SK-N-SH (cell line): ENCODE results near the gene ZNF764. TPM values are rescaled to one million over a fixed set of nuclear protein-coding genes. Genes with fewer than 3 reads are reported as not detected.

ENCODE experiments used
- CTCF ChIA-PET: fragments of 300-600, 350-600 bp; formaldehyde crosslinking; extraction: SDS; loops from one replicate; lab custom pipeline; 2021; lab: Yijun Ruan, JAX
- POLR2A ChIA-PET: fragments of 350-600 bp; sonication (Branson Sonifier 250); formaldehyde crosslinking; extraction: SDS; loops from one replicate; lab custom pipeline; 2020; ENCODE audit warnings: antibody characterized with exemption, inconsistent platforms; lab: Yijun Ruan, JAX
- DNase-seq: peaks from one replicate; pipeline ENCODE4 v3.0.0; 2012
- H2AFZ ChIP-seq: fragments of 200-600 bp; sonication (generic); 2 replicates; pipeline ENCODE4 v1.8.1; 2016; ENCODE audit warnings: antibody characterized with exemption, mild to moderate bottlenecking, low read depth
- H3F3A ChIP-seq: fragments of 200-600 bp; sonication (generic); replicated peaks from 2 replicates; pipeline ENCODE3; 2016; ENCODE audit warnings: antibody characterized with exemption, mild to moderate bottlenecking; ENCODE audit not compliant: insufficient read depth
- H3K27ac ChIP-seq, 2 experiments: fragments of 200-500 bp in 1 of 2; fragments of 200-600 bp in 1 of 2; sonication (Bioruptor generic) in 1 of 2; sonication (generic), shearing (Covaris generic) in 1 of 2; 2 replicates each; pipeline versions ENCODE4 v1.5.1 to v1.6.1; 2014 to 2016; ENCODE audit warnings: low read depth in 2 of 2, inconsistent platforms in 1 of 2, low read length in 1 of 2, mild to moderate bottlenecking in 1 of 2, mixed read lengths in 1 of 2
- H3K27me3 ChIP-seq: fragments of 200-600 bp; sonication (generic), shearing (Covaris generic); 2 replicates; pipeline ENCODE4 v1.6.1; 2016; ENCODE audit warnings: mixed run types; ENCODE audit not compliant: insufficient read depth
- H3K36me3 ChIP-seq, 2 experiments: fragments of 200-500 bp in 1 of 2; fragments of 200-600 bp in 1 of 2; sonication (Bioruptor generic) in 1 of 2; sonication (generic) in 1 of 2; replicated peaks in 1 of 2; 2 replicates each; pipeline versions ENCODE3 to v1.5.1; 2014 to 2016; ENCODE audit warnings: low read length in 1 of 2, mild to moderate bottlenecking in 1 of 2; ENCODE audit not compliant: insufficient read depth in 2 of 2, control insufficient read depth in 1 of 2
- H3K4me1 ChIP-seq, 2 experiments: fragments of 200-500 bp in 1 of 2; fragments of 200-600 bp in 1 of 2; sonication (Bioruptor generic) in 1 of 2; sonication (generic), shearing (Covaris generic) in 1 of 2; 2 replicates each; pipeline versions ENCODE4 v1.5.1 to v1.6.1; 2014 to 2016; ENCODE audit warnings: low read depth in 1 of 2, low read length in 1 of 2, mixed run types in 1 of 2; ENCODE audit not compliant: insufficient read depth in 2 of 2, control insufficient read depth in 1 of 2
- H3K4me2 ChIP-seq: fragments of 200-600 bp; sonication (generic), shearing (Covaris generic); 2 replicates; pipeline ENCODE4 v1.6.1; 2017; ENCODE audit warnings: mixed run types
- H3K4me3 ChIP-seq, 2 experiments: fragments of 200-500 bp in 1 of 2; fragments of 200-600 bp in 1 of 2; sonication (Bioruptor generic) in 1 of 2; sonication (generic), shearing (Covaris generic) in 1 of 2; 2 replicates each; pipeline versions ENCODE4 v1.5.1 to v1.8.1; 2014 to 2016; ENCODE audit warnings: low read depth in 2 of 2, inconsistent platforms in 1 of 2, low read length in 1 of 2, mild to moderate bottlenecking in 1 of 2, mixed read lengths in 1 of 2, moderate library complexity in 1 of 2
- H3K79me2 ChIP-seq: fragments of 200-600 bp; sonication (generic); 2 replicates; pipeline ENCODE4 v1.8.1; 2017; ENCODE audit warnings: mild to moderate bottlenecking; ENCODE audit not compliant: insufficient read depth
- H3K9ac ChIP-seq: fragments of 200-600 bp; sonication (generic); 2 replicates; pipeline ENCODE4 v1.6.1; 2017; ENCODE audit warnings: mixed run types
- H3K9me2 ChIP-seq: fragments of 200-600 bp; sonication (generic); 2 replicates; pipeline ENCODE4 v1.6.1; 2017; ENCODE audit warnings: mixed run types
- H3K9me3 ChIP-seq: fragments of 200-600 bp; sonication (generic); 2 replicates; pipeline ENCODE4 v1.6.1; 2017; ENCODE audit warnings: mixed run types, mild to moderate bottlenecking, moderate library complexity
- H4K20me1 ChIP-seq: fragments of 200-600 bp; sonication (generic); 2 replicates; pipeline ENCODE4 v1.6.1; 2017; ENCODE audit warnings: mild to moderate bottlenecking, mixed run types; ENCODE audit not compliant: insufficient read depth
- ELF1 ChIP-seq: IDR thresholded peaks from 2 replicates; pipeline ENCODE4 v1.4.0; 2012
- FOSL2 ChIP-seq: IDR thresholded peaks from 2 replicates; pipeline ENCODE4 v1.4.0; 2012; ENCODE audit warnings: low read depth, mild to moderate bottlenecking, moderate library complexity, borderline replicate concordance
- GABPA ChIP-seq: IDR thresholded peaks from 2 replicates; pipeline ENCODE4 v1.4.0; 2012; ENCODE audit warnings: low read depth, mild to moderate bottlenecking
- GATA2 ChIP-seq: sonication (generic); formaldehyde crosslinking; IDR thresholded peaks from 2 replicates; pipeline ENCODE4 v1.5.0; 2020; ENCODE audit warnings: mild to moderate bottlenecking, missing genetic modification reagents
- MAX ChIP-seq: IDR thresholded peaks from 2 replicates; pipeline ENCODE4 v1.4.0; 2012; ENCODE audit warnings: low read depth
- MEF2A ChIP-seq: IDR thresholded peaks from 2 replicates; pipeline ENCODE4 v1.4.0; 2012; ENCODE audit warnings: low read depth, borderline replicate concordance
- PBX3 ChIP-seq: IDR thresholded peaks from 2 replicates; pipeline ENCODE4; 2012
- RCOR1 ChIP-seq: fragments of 150-350 bp; IDR thresholded peaks from 2 replicates; pipeline ENCODE4 v1.6.1; 2017; ENCODE audit warnings: antibody characterized with exemption, low read length
- TAF1 ChIP-seq: IDR thresholded peaks from 2 replicates; pipeline ENCODE4 v1.6.1; 2012; ENCODE audit warnings: low read depth, mild to moderate bottlenecking, low read length, moderate library complexity, borderline replicate concordance
- TCF12 ChIP-seq: IDR thresholded peaks from 2 replicates; pipeline ENCODE4 v1.4.0; 2012
- YY1 ChIP-seq: IDR thresholded peaks from 2 replicates; pipeline ENCODE4 v1.4.0; 2012; ENCODE audit warnings: low read depth, mild to moderate bottlenecking
- WGBS: methylation state at CpG from one replicate; pipeline ENCODE4 v1.1.6; 2017; ENCODE audit warnings: low lambda C conversion rate; 5-methylcytosine and 5-hydroxymethylcytosine counted together
- polyA plus RNA-seq, 3 experiments: library from polyadenylated mRNA; depleted of rRNA; stranded (reverse); fragments of >200 nt; gene quantifications; 2 replicates each; pipeline ENCODE4 v1.2.3, GENCODE V29; 2012

Gene ZNF764
- polyA plus RNA-seq, 1 of the 3 experiments (the other 2 are of a cell fraction), result 2.8 TPM

GRCh38 chr16:30519120-30520049 lies 38.8 kb downstream of the ZNF764 start:
- no peak overlapping the region for H3K9ac ChIP-seq
- no peaks in the 10 kb centered on the region for H3K27me3 ChIP-seq
- TF ChIP-seq FOSL2 (no peak), MEF2A (no peak), RCOR1 (no peak), TAF1 (no peak), GATA2 (CRISPR knock-in tag) (no peak), GABPA (no peak), PBX3 (no peak)
- TF ChIP-seq, all 33 proteins: peak for 0
- H3K27ac ChIP-seq, result no peak overlapping the region
- no peak overlapping the region for H3K4me2 ChIP-seq
- H3K9me3 ChIP-seq, result no peaks in the 10 kb centered on the region
- H2AFZ ChIP-seq, result no peak overlapping the region
- no peak overlapping the region for H3K4me3 ChIP-seq
- CTCF ChIA-PET, result interaction anchor here (0.6 to 2.1 kb wide), 3 partner anchors 69 to 407 kb away, joined by 3 to 5 read pairs (median 4); no protein-coding TSS in a partner anchor
- 85% methylated on average over 20 of the region's 20 CpGs for WGBS
- peaks cover 0 to 1% of the 10 kb centered on the region in 2 experiments for H3K36me3 ChIP-seq
- no peaks in the 10 kb centered on the region for H3K9me2 ChIP-seq
- POLR2A ChIA-PET, result no interaction called here
- H3K79me2 ChIP-seq, result no peaks in the 10 kb centered on the region
- DNase-seq, result no peak
- H3F3A ChIP-seq, result no peaks in the 10 kb centered on the region
- H3K4me1 ChIP-seq, result no peaks in the 10 kb centered on the region; a peak in 1 of 4 replicates
- no peaks in the 10 kb centered on the region for H4K20me1 ChIP-seq

- POLR2A ChIA-PET, result no interaction called here
- no peak overlapping the region for H3K4me2 ChIP-seq
- H3K27ac ChIP-seq, result no peak overlapping the region
- no peaks in the 10 kb centered on the region for H3K27me3 ChIP-seq
- no peak overlapping the region for H3K9ac ChIP-seq
- H3K9me2 ChIP-seq, result no peaks in the 10 kb centered on the region
- CTCF ChIA-PET, result interaction anchor here (1.2 to 2.1 kb wide), 3 partner anchors 66 to 69 kb away, joined by 4 to 5 read pairs (median 4); no protein-coding TSS in a partner anchor
- H2AFZ ChIP-seq, result no peak overlapping the region
- TF ChIP-seq FOSL2, result no peak
- TF ChIP-seq TCF12, result no peak
- TF ChIP-seq MAX, result no peak
- no peak for TF ChIP-seq YY1
- no peak for TF ChIP-seq PBX3
- no peak for TF ChIP-seq ELF1
- H3K79me2 ChIP-seq, result no peaks in the 10 kb centered on the region
- WGBS, result 88% methylated on average over 10 of the region's 10 CpGs
- no peaks in the 10 kb centered on the region for H3K36me3 ChIP-seq
- H4K20me1 ChIP-seq, result no peaks in the 10 kb centered on the region
- H3K4me3 ChIP-seq, result no peak overlapping the region
- H3K9me3 ChIP-seq, result no peaks in the 10 kb centered on the region
- DNase-seq, result no peak
- no peaks in the 10 kb centered on the region for H3K4me1 ChIP-seq
- H3F3A ChIP-seq, result no peaks in the 10 kb centered on the region
Observed at GRCh38 chr16:30518552-30518951, 39.6 kb downstream of the ZNF764 start.
